Mesenchymal stem cell (in vitro differentiated cells and primary cell): Measurements from ENCODE around the gene C19orf53.

Source experiments
- DNase-seq: peaks from one replicate; pipeline ENCODE4 v3.0.0-alpha.2; 2013
- H2AFZ ChIP-seq: one replicate; pipeline ENCODE4 v1.6.1; 2013; ENCODE audit warnings: low read depth, mild to moderate bottlenecking, control low read depth, inconsistent platforms, low read length, moderate library complexity
- H2AK5ac ChIP-seq: 2 replicates; pipeline ENCODE4 v1.6.1; 2013; ENCODE audit warnings: low read length, moderate library complexity, mild to moderate bottlenecking, inconsistent platforms; ENCODE audit not compliant: severe bottlenecking
- H2BK120ac ChIP-seq: one replicate; pipeline ENCODE4 v1.6.1; 2013; ENCODE audit warnings: low read depth, mild to moderate bottlenecking, inconsistent platforms, low read length, moderate library complexity
- H2BK12ac ChIP-seq, 2 experiments: one replicate each; pipeline ENCODE4 v1.6.1; 2013; ENCODE audit warnings: inconsistent platforms in 2 of 2, low read length in 2 of 2, mild to moderate bottlenecking in 2 of 2, moderate library complexity in 2 of 2, control low read depth in 1 of 2
- H2BK15ac ChIP-seq: one replicate; pipeline ENCODE4 v1.6.1; 2013; ENCODE audit warnings: mild to moderate bottlenecking, low read depth, inconsistent platforms; ENCODE audit not compliant: poor library complexity, severe bottlenecking
- H2BK5ac ChIP-seq: 2 replicates; pipeline ENCODE4 v1.6.1; 2013; ENCODE audit warnings: low read depth, mild to moderate bottlenecking, low read length, control low read depth, inconsistent platforms; ENCODE audit not compliant: poor library complexity, severe bottlenecking
- H3K14ac ChIP-seq, 2 experiments: one replicate each; pipeline ENCODE4 v1.6.1; 2013; ENCODE audit warnings: inconsistent platforms in 2 of 2, low read length in 2 of 2, control low read depth in 1 of 2, mild to moderate bottlenecking in 1 of 2, moderate library complexity in 1 of 2
- H3K18ac ChIP-seq, 2 experiments: one replicate each; pipeline ENCODE4 v1.6.1; 2013; ENCODE audit warnings: inconsistent platforms in 2 of 2, low read length in 2 of 2, control low read depth in 1 of 2, low read depth in 1 of 2, mild to moderate bottlenecking in 1 of 2
- H3K23ac ChIP-seq, 2 experiments: one replicate each; pipeline ENCODE4 v1.6.1; 2013; ENCODE audit warnings: inconsistent platforms in 2 of 2, low read length in 2 of 2, mild to moderate bottlenecking in 2 of 2, moderate library complexity in 2 of 2, control low read depth in 1 of 2
- H3K27ac ChIP-seq: 2 replicates; pipeline ENCODE4 v1.5.1; 2013; ENCODE audit warnings: mild to moderate bottlenecking, moderate library complexity, low read length, control low read depth, inconsistent platforms; ENCODE audit not compliant: poor library complexity, severe bottlenecking
- H3K27me3 ChIP-seq, 2 experiments: 2 replicates each; pipeline versions ENCODE4 v1.6.1 to v1.7.0; 2013; ENCODE audit warnings: low read length in 2 of 2, mild to moderate bottlenecking in 2 of 2, moderate library complexity in 2 of 2, control low read depth in 1 of 2, inconsistent platforms in 1 of 2; ENCODE audit not compliant: control insufficient read depth in 1 of 2, insufficient read depth in 1 of 2
- H3K36me3 ChIP-seq, 2 experiments: 2 replicates each; pipeline versions ENCODE4 v1.6.1 to v1.7.0; 2013; ENCODE audit warnings: low read length in 2 of 2, control low read depth in 1 of 2, inconsistent platforms in 1 of 2, low read depth in 1 of 2, mild to moderate bottlenecking in 1 of 2; ENCODE audit not compliant: insufficient read depth in 2 of 2, control insufficient read depth in 1 of 2
- H3K4ac ChIP-seq, 2 experiments: one replicate each; pipeline ENCODE4 v1.6.1; 2013; ENCODE audit warnings: inconsistent platforms in 2 of 2, low read length in 2 of 2, mild to moderate bottlenecking in 2 of 2, moderate library complexity in 2 of 2, control low read depth in 1 of 2, low read depth in 1 of 2
- H3K4me1 ChIP-seq: 2 replicates; pipeline ENCODE4 v1.6.1; 2013; ENCODE audit warnings: low read depth, low read length, control low read depth; ENCODE audit not compliant: control insufficient read depth, insufficient read depth
- H3K4me2 ChIP-seq: 2 replicates; pipeline ENCODE4 v1.6.1; 2013; ENCODE audit warnings: low read length, mild to moderate bottlenecking, inconsistent platforms; ENCODE audit not compliant: poor library complexity, severe bottlenecking
- H3K4me3 ChIP-seq, 2 experiments: 2 replicates each; pipeline versions ENCODE4 v1.5.1 to v1.7.0; 2013; ENCODE audit warnings: low read length in 2 of 2, mild to moderate bottlenecking in 2 of 2, control low read depth in 1 of 2, low read depth in 1 of 2; ENCODE audit not compliant: insufficient read depth in 1 of 2
- H3K79me1 ChIP-seq: replicated peaks from 2 replicates; pipeline ENCODE4 v1.6.1; 2013; ENCODE audit warnings: mild to moderate bottlenecking, control low read depth, low read length, inconsistent platforms; ENCODE audit not compliant: poor library complexity, severe bottlenecking
- H3K9ac ChIP-seq: 2 replicates; pipeline ENCODE4 v1.7.0; 2013; ENCODE audit warnings: mild to moderate bottlenecking, low read length, moderate library complexity
- H3K9me3 ChIP-seq: 2 replicates; pipeline ENCODE4 v1.7.0; 2013; ENCODE audit warnings: mild to moderate bottlenecking, low read length; ENCODE audit not compliant: control insufficient read depth
- H4K8ac ChIP-seq: one replicate; pipeline ENCODE4 v1.6.1; 2013; ENCODE audit warnings: inconsistent platforms, mild to moderate bottlenecking, low read length, moderate library complexity
- H4K91ac ChIP-seq: one replicate; pipeline ENCODE4 v1.6.1; 2013; ENCODE audit warnings: mild to moderate bottlenecking, low read length, inconsistent platforms
- WGBS: methylation state at CpG from one replicate; pipeline ENCODE4 v1.1.7; 2013; ENCODE audit warnings: mixed read lengths; 5-methylcytosine and 5-hydroxymethylcytosine counted together

Gene C19orf53

GRCh38 chr19:13823256-13823655 lies 49.0 kb downstream of the C19orf53 start:
- H3K23ac ChIP-seq, result no peak overlapping the region
- H3K4me2 ChIP-seq, result no peak overlapping the region
- H3K27me3 ChIP-seq, result no peaks in the 10 kb centered on the region
- H4K91ac ChIP-seq, result no peak overlapping the region
- H3K27ac ChIP-seq, result no peak overlapping the region
- no peak overlapping the region for H2AK5ac ChIP-seq
- no peak overlapping the region for H3K9ac ChIP-seq
- H3K4me1 ChIP-seq, result peaks cover 10% of the 10 kb centered on the region
- no peak overlapping the region for H2BK5ac ChIP-seq
- WGBS, result 97% methylated on average over 8 of the region's 8 CpGs
- no peak overlapping the region for H2BK12ac ChIP-seq
- H2BK15ac ChIP-seq, result no peak overlapping the region
- no peak overlapping the region for H2BK120ac ChIP-seq
- H3K14ac ChIP-seq, result no peak overlapping the region
- no peaks in the 10 kb centered on the region for H3K9me3 ChIP-seq
- peaks cover 50 to 56% of the 10 kb centered on the region in 2 experiments for H3K36me3 ChIP-seq
- no peak overlapping the region for H3K4ac ChIP-seq
- DNase-seq, result peak; percentile 54
- H3K18ac ChIP-seq, result no peak overlapping the region
- H2AFZ ChIP-seq, result no peak overlapping the region
- H4K8ac ChIP-seq, result no peak overlapping the region
- no peak overlapping the region for H3K4me3 ChIP-seq
- H3K79me1 ChIP-seq, result peaks cover 14% of the 10 kb centered on the region

DNA sequence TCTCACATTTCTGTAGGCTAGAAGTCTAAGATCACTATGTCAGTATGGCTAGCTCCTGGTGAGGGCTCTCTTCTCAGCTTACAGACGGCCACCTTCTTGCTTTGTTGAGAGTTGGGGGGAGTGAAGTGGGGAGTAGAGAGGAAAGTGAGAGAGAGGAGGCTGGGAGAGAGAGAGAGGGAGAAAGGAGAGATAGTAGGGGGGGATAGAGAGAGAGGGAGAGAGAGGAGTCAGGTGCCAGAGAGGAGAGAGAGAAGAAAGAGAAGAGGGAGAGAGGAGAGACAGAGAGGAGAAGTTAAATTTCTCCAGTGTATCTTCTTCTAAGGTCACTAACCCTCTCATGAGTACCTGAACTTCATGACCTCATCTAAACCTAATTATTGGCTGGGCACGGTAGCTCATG lies 49.6 kb downstream of the C19orf53 start:
- no peak overlapping the region for H3K27ac ChIP-seq
- H3K4me2 ChIP-seq, result no peak overlapping the region
- H4K8ac ChIP-seq, result no peak overlapping the region
- no peak overlapping the region for H2AK5ac ChIP-seq
- H3K9ac ChIP-seq, result no peak overlapping the region
- no peak overlapping the region for H2BK15ac ChIP-seq
- H2AFZ ChIP-seq, result no peak overlapping the region
- H3K18ac ChIP-seq, result no peak overlapping the region
- 87% methylated on average over 2 of the region's 2 CpGs for WGBS
- no peak overlapping the region for H2BK5ac ChIP-seq
- peaks cover 12% of the 10 kb centered on the region for H3K4me1 ChIP-seq
- H3K4me3 ChIP-seq, result no peak overlapping the region
- no peak overlapping the region for H4K91ac ChIP-seq
- H3K14ac ChIP-seq, result no peak overlapping the region
- peaks cover 14% of the 10 kb centered on the region for H3K79me1 ChIP-seq
- H3K36me3 ChIP-seq, result peaks cover 55 to 58% of the 10 kb centered on the region in 2 experiments
- no peaks in the 10 kb centered on the region for H3K9me3 ChIP-seq
- peak; percentile 34 for DNase-seq
- no peaks in the 10 kb centered on the region for H3K27me3 ChIP-seq
- no peak overlapping the region for H3K4ac ChIP-seq
- no peak overlapping the region for H2BK120ac ChIP-seq
- no peak overlapping the region for H3K23ac ChIP-seq
- no peak overlapping the region for H2BK12ac ChIP-seq

- Histone ChIP-seq H2AK5ac (no peak overlapping the region), H3K27me3 (no peaks in the 10 kb centered on the region), H3K9me3 (no peaks in the 10 kb centered on the region), H4K8ac (no peak overlapping the region), H2AFZ (no peak overlapping the region), H2BK5ac (no peak overlapping the region), H3K4ac (no peak overlapping the region), H2BK120ac (no peak overlapping the region), H3K18ac (no peak overlapping the region), H2BK15ac (no peak overlapping the region), H3K79me1 (peaks cover 14% of the 10 kb centered on the region), H3K27ac (no peak overlapping the region), H3K14ac (no peak overlapping the region), H3K23ac (no peak overlapping the region), H3K36me3 (peaks cover 55 to 58% of the 10 kb centered on the region in 2 experiments), H3K4me3 (no peak overlapping the region), H3K4me1 (peaks cover 12% of the 10 kb centered on the region), H4K91ac (no peak overlapping the region), H3K9ac (no peak overlapping the region), H2BK12ac (no peak overlapping the region), H3K4me2 (no peak overlapping the region)
- DNase-seq, result no peak
Observed at GRCh38 chr19:13824703-13825102, 50.4 kb downstream of the C19orf53 start.

- no peak overlapping the region for H2AFZ ChIP-seq
- 90% methylated on average over 30 of the region's 30 CpGs for WGBS
Observed at GRCh38 chr19:13825489-13826441, 51.5 kb downstream of the C19orf53 start.

More at GRCh38 chr19:13825489-13826441, 51.5 kb downstream of the C19orf53 start:
- no peak overlapping the region for H2BK5ac ChIP-seq
- H3K23ac ChIP-seq, result no peak overlapping the region
- no peak overlapping the region for H4K8ac ChIP-seq
- H3K27me3 ChIP-seq, result no peaks in the 10 kb centered on the region
- H3K4me3 ChIP-seq, result no peak overlapping the region
- no peak overlapping the region for H2BK15ac ChIP-seq
- peaks cover 14% of the 10 kb centered on the region for H3K79me1 ChIP-seq
- H2BK12ac ChIP-seq, result no peak overlapping the region
- H4K91ac ChIP-seq, result no peak overlapping the region
- H3K4me1 ChIP-seq, result peaks cover 15% of the 10 kb centered on the region
- no peaks in the 10 kb centered on the region for H3K9me3 ChIP-seq
- no peak overlapping the region for H3K4me2 ChIP-seq
- H3K4ac ChIP-seq, result no peak overlapping the region
- H3K18ac ChIP-seq, result no peak overlapping the region
- no peak overlapping the region for H2BK120ac ChIP-seq
- H3K36me3 ChIP-seq, result peaks cover 64 to 66% of the 10 kb centered on the region in 2 experiments
- DNase-seq, result peak; percentile 77
- no peak overlapping the region for H3K14ac ChIP-seq
- H2AK5ac ChIP-seq, result no peak overlapping the region
- no peak overlapping the region for H3K9ac ChIP-seq
- no peak overlapping the region for H3K27ac ChIP-seq
